HCT116 (cell line): ENCODE measurements around the gene SART3. TPM values are rescaled to one million over a fixed set of nuclear protein-coding genes. Genes with fewer than 3 reads are reported as not detected.

Experiments
- ATAC-seq: fragments of 200-7000 bp; cut with Tn5 transposase; 2 replicates; pipeline ENCODE4 v1.9.1; 2020; ENCODE audit warnings: mild to moderate bottlenecking, moderate library complexity
- BruUV-seq: library from RNA; stranded (reverse); fragments of 400-500 nt; replicated peaks from 2 replicates; lab custom pipeline; 2021; lab: Mats Ljungman, UMichigan
- CTCF ChIA-PET: fragments of 300-600 bp; sonication (Branson Sonifier 250); formaldehyde crosslinking; loops from one replicate; lab custom pipeline; 2021; ENCODE audit warnings: antibody characterized with exemption; lab: Charles Lee
- POLR2A ChIA-PET: fragments of 300-600, 350-600 bp; sonication (Branson Sonifier 250); formaldehyde crosslinking; loops from one replicate; lab custom pipeline; 2021; ENCODE audit warnings: antibody characterized with exemption; lab: Charles Lee
- RAD21 ChIA-PET, 2 experiments: fragments of 300-600 bp; sonication (Branson Sonifier 250); formaldehyde crosslinking; loops; one replicate each; lab custom pipeline; 2023; ENCODE audit warnings: low total read pairs in 2 of 2; ENCODE audit not compliant: uncharacterized antibody in 2 of 2, unreplicated experiment in 2 of 2, low non-redundant PET in 1 of 2; lab: Charles Lee
- DNase-seq: peaks from one replicate; pipeline ENCODE4 v3.0.0-alpha.2; 2010; ENCODE audit warnings: low read depth, low spot score
- H2AFZ ChIP-seq: fragments of 200-600 bp; shearing (Covaris generic), sonication (generic); 2 replicates; pipeline ENCODE4 v1.6.1; 2017; ENCODE audit warnings: low read depth, mixed run types, mixed read lengths, antibody characterized with exemption, low read length; ENCODE audit not compliant: poor library complexity, severe bottlenecking
- H3K27ac ChIP-seq: 2 replicates; pipeline ENCODE4 v1.5.1; 2012; ENCODE audit warnings: low read depth, low read length
- H3K27me3 ChIP-seq: fragments of 200-600 bp; sonication (generic); 2 replicates; pipeline ENCODE4 v1.6.1; 2016; ENCODE audit warnings: mixed run types, low read length, mixed read lengths; ENCODE audit not compliant: insufficient read depth
- H3K36me3 ChIP-seq, 2 experiments: fragments of 200-500 bp in 1 of 2; fragments of 200-600 bp in 1 of 2; sonication (Bioruptor generic) in 1 of 2; sonication (generic) in 1 of 2; 2 replicates each; pipeline versions ENCODE4 v1.5.1 to v1.6.1; 2014 to 2016; ENCODE audit warnings: low read length in 2 of 2, inconsistent platforms in 1 of 2, mixed read lengths in 1 of 2, mixed run types in 1 of 2; ENCODE audit not compliant: insufficient read depth in 2 of 2, control insufficient read depth in 1 of 2
- H3K4me1 ChIP-seq, 2 experiments: fragments of 200-600 bp in 1 of 2; sonication (generic) in 1 of 2; 2 replicates each; pipeline versions ENCODE4 v1.5.1 to v1.6.1; 2012 to 2017; ENCODE audit warnings: low read length in 2 of 2, inconsistent platforms in 1 of 2, mild to moderate bottlenecking in 1 of 2, mixed read lengths in 1 of 2, mixed run types in 1 of 2, moderate library complexity in 1 of 2; ENCODE audit not compliant: insufficient read depth in 2 of 2, control insufficient read depth in 1 of 2
- H3K4me2 ChIP-seq: fragments of 200-600 bp; sonication (generic); 2 replicates; pipeline ENCODE4 v1.6.1; 2017; ENCODE audit warnings: mixed run types, low read length, mixed read lengths
- H3K4me3 ChIP-seq, 2 experiments: fragments of 200-600 bp in 1 of 2; sonication (generic) in 1 of 2; replicated peaks in 1 of 2; 2 replicates each; pipeline ENCODE4 v1.5.1; 2011 to 2016; ENCODE audit warnings: low read length in 2 of 2, control low read depth in 1 of 2, low read depth in 1 of 2, mild to moderate bottlenecking in 1 of 2, mixed read lengths in 1 of 2, mixed run types in 1 of 2
- H3K79me2 ChIP-seq: fragments of 200-600 bp; sonication (generic); 2 replicates; pipeline ENCODE4 v1.6.1; 2017; ENCODE audit warnings: mild to moderate bottlenecking, mixed run types, low read length, moderate library complexity, mixed read lengths; ENCODE audit not compliant: insufficient read depth
- H3K9ac ChIP-seq: fragments of 200-600 bp; sonication (generic); 2 replicates; pipeline ENCODE4 v1.6.1; 2016; ENCODE audit warnings: low read length, mixed read lengths
- H3K9me2 ChIP-seq: fragments of 200-600 bp; sonication (generic), shearing (Covaris generic); 2 replicates; pipeline ENCODE4 v1.6.1; 2017; ENCODE audit warnings: mixed run types, mild to moderate bottlenecking, moderate library complexity; ENCODE audit not compliant: insufficient read depth
- H3K9me3 ChIP-seq, 2 experiments: fragments of 200-500 bp in 1 of 2; fragments of 200-600 bp in 1 of 2; sonication (Bioruptor generic) in 1 of 2; sonication (generic) in 1 of 2; 2 replicates each; pipeline ENCODE4 v1.6.1; 2014 to 2017; ENCODE audit warnings: low read length in 2 of 2, mixed read lengths in 2 of 2, inconsistent platforms in 1 of 2, low read depth in 1 of 2, mild to moderate bottlenecking in 1 of 2, mixed run types in 1 of 2, moderate library complexity in 1 of 2; ENCODE audit not compliant: control insufficient read depth in 1 of 2, insufficient read depth in 1 of 2
- H4K20me1 ChIP-seq: fragments of 200-600 bp; sonication (generic), shearing (Covaris generic); 2 replicates; pipeline ENCODE4 v1.6.1; 2017; ENCODE audit warnings: mixed run types, mild to moderate bottlenecking, moderate library complexity; ENCODE audit not compliant: insufficient read depth
- ATF3 ChIP-seq: IDR thresholded peaks from 2 replicates; pipeline ENCODE4 v1.6.1; 2012
- CEBPB ChIP-seq: IDR thresholded peaks from 2 replicates; pipeline ENCODE4 v1.6.1; 2012; ENCODE audit warnings: low read depth
- CTCF ChIP-seq, 3 experiments: fragments of 200-600 bp in 1 of 3; sonication (generic) in 1 of 3; IDR thresholded peaks in 2 of 3; conservative IDR thresholded peaks in 1 of 3; 2 replicates each; pipeline ENCODE4 v1.5.1; 2012 to 2017; ENCODE audit warnings: low read depth in 2 of 3, low read length in 2 of 3, antibody characterized with exemption in 1 of 3, borderline replicate concordance in 1 of 3, control low read depth in 1 of 3, mild to moderate bottlenecking in 1 of 3, mixed read lengths in 1 of 3, mixed run types in 1 of 3, moderate library complexity in 1 of 3; ENCODE audit not compliant: insufficient read depth in 1 of 3
- EGR1 ChIP-seq: IDR thresholded peaks from 2 replicates; pipeline ENCODE4 v1.6.1; 2012; ENCODE audit warnings: low read depth
- ELF1 ChIP-seq: IDR thresholded peaks from 2 replicates; pipeline ENCODE4 v1.6.1; 2012; ENCODE audit warnings: low read depth, borderline replicate concordance
- EZH2 ChIP-seq: fragments of 200-600 bp; sonication (generic); IDR thresholded peaks from 2 replicates; pipeline ENCODE4 v1.6.1; 2017; ENCODE audit warnings: antibody characterized with exemption, mixed run types
- FOSL1 ChIP-seq: IDR thresholded peaks from 2 replicates; pipeline ENCODE4 v1.6.1; 2012; ENCODE audit warnings: low read depth
- JUND ChIP-seq: IDR thresholded peaks from 2 replicates; pipeline ENCODE4 v1.6.1; 2012
- MAX ChIP-seq: IDR thresholded peaks from 2 replicates; pipeline ENCODE4 v1.6.1; 2012
- POLR2A ChIP-seq: IDR thresholded peaks from 2 replicates; pipeline ENCODE4 v1.7.0; 2011; ENCODE audit warnings: borderline replicate concordance; ENCODE audit not compliant: insufficient read depth, insufficient read length; ENCODE audit errors: extremely low read depth
- POLR2AphosphoS5 ChIP-seq: IDR thresholded peaks from 2 replicates; pipeline ENCODE4 v1.6.1; 2011; ENCODE audit warnings: mild to moderate bottlenecking, low read depth, low read length, moderate library complexity
- RAD21 ChIP-seq: IDR thresholded peaks from 2 replicates; pipeline ENCODE4 v1.6.1; 2012; ENCODE audit warnings: low read depth, mild to moderate bottlenecking
- SP1 ChIP-seq: IDR thresholded peaks from 2 replicates; pipeline ENCODE4 v1.6.1; 2012; ENCODE audit warnings: low read depth
- SRF ChIP-seq: IDR thresholded peaks from 2 replicates; pipeline ENCODE4 v1.6.1; 2012; ENCODE audit warnings: low read depth
- YY1 ChIP-seq: IDR thresholded peaks from 2 replicates; pipeline ENCODE4 v1.6.1; 2011; ENCODE audit warnings: low read length, low read depth, moderate library complexity, mild to moderate bottlenecking; ENCODE audit not compliant: insufficient replicate concordance; ENCODE audit errors: extremely low read depth
- ZFX ChIP-seq: fragments of 450-650 bp; IDR thresholded peaks from 2 replicates; pipeline ENCODE4 v1.6.1; 2017
- ZNF274 ChIP-seq: fragments of 200-500 bp; sonication (Bioruptor generic); IDR thresholded peaks from 2 replicates; pipeline ENCODE4 v1.6.1; 2014; ENCODE audit warnings: mild to moderate bottlenecking, low read depth, low read length, inconsistent platforms
- intact Hi-C: fragments of 100-400 bp; cut with micrococcal nuclease; formaldehyde crosslinking; loops from 2 replicates; pipeline ENCODE4 v1.10.0; 2022
- total RNA-seq: library from RNA; stranded (reverse); gene quantifications from one replicate; pipeline ENCODE4 v1.2.1, GENCODE V29; 2021; ENCODE audit not compliant: unreplicated experiment

SART3 gene
- total RNA-seq, 1 experiment from 2014 or later, result 76.1 TPM

GRCh38 chr12:108603743-108604142 lies 42.8 kb upstream of the SART3 start:
- no peaks in the 10 kb centered on the region for H3K27me3 ChIP-seq
- no TSS peak for BruUV-seq
- no peak overlapping the region for H2AFZ ChIP-seq
- H3K36me3 ChIP-seq, result no peaks in the 10 kb centered on the region
- H3K9ac ChIP-seq, result no peak overlapping the region
- DNase-seq, result no peak
- ATAC-seq, result no peak
- H3K4me3 ChIP-seq, result no peak overlapping the region
- H3K4me1 ChIP-seq, result peaks cover 0 to 7% of the 10 kb centered on the region in 2 experiments; a peak in 1 of 4 replicates
- no peak overlapping the region for H3K27ac ChIP-seq
- intact Hi-C loops, result no loop called here
- POLR2A ChIA-PET, result no interaction called here
- CTCF ChIA-PET, result no interaction called here
- no peaks in the 10 kb centered on the region for H3K9me2 ChIP-seq
- RAD21 ChIA-PET, result no interaction called here
- H3K4me2 ChIP-seq, result no peak overlapping the region
- no peak for TF ChIP-seq EGR1
- TF ChIP-seq MAX, result no peak
- no peak for TF ChIP-seq RAD21
- TF ChIP-seq EZH2, result no peak
- TF ChIP-seq, all 23 proteins: peak for 0
- H4K20me1 ChIP-seq, result no peaks in the 10 kb centered on the region
- H3K9me3 ChIP-seq, result no peaks in the 10 kb centered on the region
- no peaks in the 10 kb centered on the region for H3K79me2 ChIP-seq

GRCh38 chr12:108602976-108603704 lies 42.2 kb upstream of the SART3 start:
- CTCF ChIA-PET, result no interaction called here
- Histone ChIP-seq H3K36me3 (no peaks in the 10 kb centered on the region), H3K4me3 (no peak overlapping the region), H3K27me3 (no peaks in the 10 kb centered on the region), H3K9ac (no peak overlapping the region), H3K79me2 (no peaks in the 10 kb centered on the region), H4K20me1 (no peaks in the 10 kb centered on the region), H3K4me2 (no peak overlapping the region), H3K27ac (no peak overlapping the region), H2AFZ (no peak overlapping the region), H3K9me2 (no peaks in the 10 kb centered on the region), H3K4me1 (peaks cover 0 to 7% of the 10 kb centered on the region in 2 experiments; a peak in 1 of 4 replicates), H3K9me3 (no peaks in the 10 kb centered on the region)
- DNase-seq, result no peak
- POLR2A ChIA-PET, result no interaction called here
- intact Hi-C loops, result no loop called here
- BruUV-seq, result no TSS peak
- ATAC-seq, result no peak
- RAD21 ChIA-PET, result no interaction called here
- TF ChIP-seq POLR2A (no peak), RAD21 (no peak), ATF3 (no peak), FOSL1 (no peak), ZNF274 (no peak), EGR1 (no peak), JUND (no peak), ELF1 (no peak), SP1 (no peak), POLR2AphosphoS5 (no peak), CEBPB (no peak), CTCF (IDR thresholded peaks at IDR 0.05 in 2 of 3, conservative IDR thresholded peaks at IDR 0.05 in 1 of 3; ENCODE audit: borderline replicate concordance in 1 of 3, insufficient read depth in 1 of 3, low read depth in 2 of 3, low read length in 2 of 3) (no peak), YY1 (no peak), ZFX (no peak), SRF (no peak)
